ENCODE measurements around the gene SLC22A23. TPM values are rescaled to one million over a fixed set of nuclear protein-coding genes. Genes with fewer than 3 reads are reported as not detected.
A peak's percentile ranks its signal among the peaks of the same experiment; 100 is the strongest.

The SLC22A23 gene
- total RNA-seq, 1 experiment from 2014 or later = 8.2 TPM

DNA sequence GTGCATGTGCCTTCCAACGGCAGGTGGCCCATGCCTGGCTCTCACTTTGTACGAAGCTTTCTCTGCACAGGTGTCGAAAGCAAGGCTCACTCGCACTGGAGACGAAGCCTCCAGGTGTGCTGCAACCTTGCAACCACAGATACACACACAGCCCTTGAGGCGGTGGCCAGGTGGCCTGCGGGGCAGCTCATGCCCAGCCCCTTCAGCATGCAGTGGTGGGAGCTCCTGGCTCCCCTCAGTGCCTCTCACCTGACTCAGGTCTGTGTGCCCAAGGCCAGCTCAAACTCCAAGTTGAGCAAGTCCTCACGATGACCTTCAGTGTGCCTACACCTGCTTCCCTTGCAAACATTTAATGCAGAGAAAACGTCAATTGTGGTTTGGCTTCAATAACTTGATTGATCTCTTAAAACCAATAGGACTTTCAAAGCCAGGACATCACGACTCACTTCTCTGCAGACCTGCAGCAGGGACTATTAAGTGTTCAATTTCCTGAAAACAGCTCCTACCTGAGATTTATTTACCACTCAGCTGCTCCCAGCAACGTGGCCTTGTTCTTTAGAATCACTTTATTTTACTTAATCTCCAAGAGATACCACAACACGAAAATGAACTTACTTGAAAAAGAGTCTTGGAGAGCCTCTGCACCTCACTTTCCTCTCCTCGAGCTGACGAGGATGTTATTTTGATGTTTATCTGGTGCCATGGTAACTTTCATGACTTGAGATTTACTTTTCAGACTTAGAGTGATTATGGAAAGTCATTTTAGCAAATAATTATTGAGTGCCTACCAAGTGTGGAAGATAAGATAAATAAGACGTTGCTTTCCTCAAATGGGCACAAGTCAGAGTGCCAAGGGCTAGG, 86.3 kb downstream of the SLC22A23 start:
- no peak for DNase-seq (ENCODE audit: low spot score)

DNA sequence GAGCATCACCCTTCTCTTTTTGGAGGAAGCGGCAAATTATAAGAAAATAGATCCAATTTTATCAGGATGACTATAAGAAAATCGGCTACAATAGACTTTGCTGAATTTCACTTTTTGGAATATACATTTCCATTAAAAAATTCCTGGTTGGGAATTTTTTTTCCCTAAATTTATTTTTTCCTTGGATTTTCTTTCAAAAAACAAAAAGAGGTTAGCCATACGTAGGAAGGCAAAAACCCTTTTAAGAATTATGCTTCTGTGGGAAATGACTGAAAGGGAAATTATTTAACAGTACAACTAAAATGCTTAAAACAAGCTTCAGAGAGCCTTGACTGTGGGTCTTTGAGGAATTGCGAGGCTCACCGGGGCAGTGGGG, 86.9 kb downstream of the SLC22A23 start:
- no peak for DNase-seq (ENCODE audit: low spot score)

DNA sequence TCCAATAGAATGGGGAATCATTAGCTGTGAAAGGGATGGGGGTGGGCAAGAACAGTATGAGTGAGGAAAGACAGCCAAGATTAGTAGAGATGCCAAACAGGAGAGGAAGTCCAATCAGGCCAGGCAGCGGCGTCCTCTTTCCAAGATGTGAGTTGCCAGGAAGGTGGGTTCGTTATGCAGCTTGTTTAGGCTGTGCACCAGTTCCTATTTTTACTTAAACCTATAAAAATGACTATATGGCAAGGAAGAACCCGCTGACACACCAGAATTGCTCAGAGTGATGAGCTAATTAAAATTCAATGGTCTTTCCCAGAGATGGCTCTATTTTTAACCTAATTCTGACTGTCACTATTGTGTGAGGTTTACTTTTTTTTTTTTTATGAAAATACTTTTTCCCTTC, 88.2 kb downstream of the SLC22A23 start:
- no peak for DNase-seq (ENCODE audit: low spot score)

DNA sequence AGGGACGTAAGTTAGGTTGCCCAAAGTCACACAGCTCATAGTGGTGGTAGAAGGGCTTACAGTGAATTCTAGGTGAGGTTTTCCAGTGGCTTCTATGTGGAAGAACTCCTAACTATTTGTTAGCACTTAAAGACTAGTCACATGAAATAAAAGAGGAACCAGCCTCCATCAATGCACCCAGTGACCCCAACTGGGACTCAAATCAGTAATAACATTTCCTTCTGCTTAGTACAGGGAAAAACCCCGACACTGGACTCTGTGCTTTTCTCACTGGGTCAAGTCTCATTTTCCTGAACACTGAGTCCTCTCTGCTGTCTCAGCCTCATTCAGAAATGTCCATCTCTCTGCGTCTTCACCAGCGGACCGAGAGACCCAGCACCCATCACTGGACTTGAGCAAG, 89.2 kb downstream of the SLC22A23 start:
- no peak for DNase-seq (ENCODE audit: low spot score)

DNA sequence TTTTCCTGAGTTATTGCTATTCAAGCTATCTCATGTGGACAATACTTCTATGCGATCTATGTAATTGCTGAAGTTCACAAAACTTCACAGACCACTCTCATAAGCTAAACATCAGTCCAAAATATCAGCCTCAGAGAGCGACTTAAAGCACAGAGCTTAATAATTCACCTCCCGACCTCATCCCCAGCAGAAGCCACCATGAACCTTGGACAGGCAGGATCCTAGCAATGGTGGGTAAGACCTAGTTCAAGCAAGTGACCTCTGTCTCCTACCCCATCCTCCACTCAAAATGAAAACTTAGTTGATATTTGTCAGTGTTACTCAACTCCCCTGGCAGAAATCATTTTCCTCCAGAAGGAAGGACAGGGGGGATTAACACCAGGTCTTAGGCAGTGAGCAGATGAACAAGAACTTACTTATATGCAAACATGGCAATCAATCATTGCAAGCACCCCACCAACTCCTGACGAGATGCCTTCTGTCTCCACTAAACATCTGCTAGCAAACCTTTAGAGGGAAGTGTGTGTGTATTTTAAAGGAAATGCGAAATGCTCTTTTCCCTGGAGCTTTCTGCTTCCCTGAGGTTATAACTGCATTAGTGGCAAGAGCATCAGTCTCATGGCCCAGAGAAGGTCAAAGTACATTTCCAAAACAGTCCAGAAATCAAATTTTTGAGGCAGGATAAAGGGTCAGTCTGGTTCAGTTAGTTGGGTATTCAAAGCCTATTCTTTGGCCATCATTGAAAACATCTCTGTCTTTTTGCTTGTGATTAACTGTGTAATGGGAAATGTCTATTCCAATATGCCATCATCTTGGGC, 90.0 kb downstream of the SLC22A23 start:
- DNase-seq (ENCODE audit: low spot score) = no peak

DNA sequence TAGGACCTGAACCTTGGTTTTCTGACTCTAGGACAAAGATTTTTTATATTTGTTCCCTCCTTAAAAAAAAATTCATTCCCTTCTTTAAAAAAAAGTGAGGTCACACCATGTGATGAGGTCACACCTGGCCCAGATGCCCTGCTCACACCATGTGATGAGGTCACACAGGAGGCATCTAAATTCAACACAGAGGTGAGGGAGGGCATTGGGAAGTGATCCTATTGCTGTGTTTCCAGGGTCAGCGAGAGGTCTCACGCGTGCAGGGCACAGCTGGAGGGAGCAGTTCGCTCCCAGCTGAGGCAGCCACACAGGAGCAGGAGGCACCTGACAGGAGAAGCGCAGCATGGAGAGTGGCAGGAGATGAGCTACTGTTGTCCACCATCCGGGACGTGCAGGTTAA, 92.5 kb downstream of the SLC22A23 start:
- DNase-seq (ENCODE audit: low spot score) = no peak

DNA sequence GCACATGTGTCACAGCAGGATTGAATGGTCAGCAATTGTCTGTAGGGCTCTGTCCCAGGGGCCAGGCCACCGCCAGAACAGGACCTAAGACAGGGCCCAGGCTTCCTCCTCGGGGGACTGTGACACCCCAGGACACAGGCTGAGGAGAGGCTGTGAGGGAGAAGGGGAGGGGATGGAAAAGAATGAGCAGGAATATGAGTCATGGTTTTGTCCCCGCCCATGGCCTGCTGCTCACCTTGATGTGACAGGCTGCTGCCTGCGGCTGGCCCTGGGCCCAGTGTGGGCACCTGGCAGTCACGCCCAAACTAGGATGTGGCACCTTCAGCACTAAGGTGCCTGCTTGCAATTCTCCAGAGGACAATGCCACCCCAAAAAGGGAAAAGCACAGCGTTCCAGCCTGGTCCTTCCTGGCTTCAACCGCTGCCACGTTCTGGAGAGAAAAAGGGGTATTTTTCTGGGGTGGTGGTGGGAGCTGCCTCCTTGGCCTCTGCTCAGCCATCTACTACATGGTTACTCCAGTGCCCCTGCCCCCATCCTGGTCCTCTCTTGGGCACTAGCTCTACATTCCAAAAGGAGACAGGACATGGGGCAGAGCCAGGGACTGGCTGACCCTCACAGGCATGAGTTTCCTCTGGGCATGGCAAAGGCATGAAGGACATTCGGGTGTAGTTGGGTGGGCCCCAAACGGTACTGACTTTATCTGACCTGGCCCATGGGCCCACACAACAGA, 93.4 kb downstream of the SLC22A23 start:
- peak; percentile 51 for DNase-seq (ENCODE audit: low spot score)

DNA sequence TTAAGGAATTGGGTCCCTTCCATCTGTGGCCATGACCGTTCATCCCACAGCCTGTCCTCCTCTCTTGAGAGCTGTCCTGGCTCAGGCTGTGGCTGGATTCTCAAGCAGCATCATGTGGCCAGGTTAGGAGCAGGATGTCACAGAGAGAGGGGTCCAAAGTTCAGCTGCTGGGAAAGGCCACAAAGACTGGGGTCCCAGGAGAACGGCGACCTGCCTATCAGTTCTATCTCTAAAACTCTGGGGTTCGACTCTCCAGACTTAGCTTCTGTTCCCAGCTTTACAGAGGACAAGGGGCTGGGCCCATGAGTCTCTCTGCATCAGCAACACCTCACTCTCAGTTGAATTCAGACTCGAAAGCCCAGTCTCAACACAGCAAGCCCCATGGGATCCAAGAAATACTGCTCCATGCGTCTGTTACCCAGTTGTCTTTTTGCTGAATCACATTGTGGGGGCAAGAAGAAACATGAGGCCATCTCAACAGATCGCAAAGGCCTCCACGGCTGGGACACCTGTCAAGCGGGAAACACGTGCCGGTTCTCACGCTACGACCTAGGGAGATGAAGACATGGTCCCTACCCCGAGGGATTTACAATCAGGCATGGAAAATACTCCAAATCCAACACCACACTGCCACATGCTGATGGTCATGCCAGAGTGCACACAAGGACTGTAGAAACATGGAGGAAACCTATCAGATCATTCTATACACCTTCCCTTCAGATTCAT, 95.4 kb downstream of the SLC22A23 start:
- no peak for DNase-seq (ENCODE audit: low spot score)

DNA sequence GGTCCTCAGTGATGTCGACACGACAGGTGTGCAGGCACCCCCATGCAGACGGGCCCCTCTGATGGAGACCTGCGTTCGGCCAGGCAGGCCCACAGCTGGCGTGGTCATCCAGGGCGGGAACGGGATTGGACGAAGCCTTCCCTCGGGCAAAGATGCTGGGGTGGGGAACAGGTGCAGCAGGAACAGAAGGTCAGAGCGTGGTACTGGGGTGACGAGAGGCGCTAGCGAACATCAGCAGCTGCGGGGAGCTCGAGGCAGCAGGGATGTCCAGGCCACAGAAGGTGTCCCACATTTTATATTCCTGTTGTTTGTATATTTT, 96.2 kb downstream of the SLC22A23 start:
- no peak for DNase-seq (ENCODE audit: low spot score)

DNA sequence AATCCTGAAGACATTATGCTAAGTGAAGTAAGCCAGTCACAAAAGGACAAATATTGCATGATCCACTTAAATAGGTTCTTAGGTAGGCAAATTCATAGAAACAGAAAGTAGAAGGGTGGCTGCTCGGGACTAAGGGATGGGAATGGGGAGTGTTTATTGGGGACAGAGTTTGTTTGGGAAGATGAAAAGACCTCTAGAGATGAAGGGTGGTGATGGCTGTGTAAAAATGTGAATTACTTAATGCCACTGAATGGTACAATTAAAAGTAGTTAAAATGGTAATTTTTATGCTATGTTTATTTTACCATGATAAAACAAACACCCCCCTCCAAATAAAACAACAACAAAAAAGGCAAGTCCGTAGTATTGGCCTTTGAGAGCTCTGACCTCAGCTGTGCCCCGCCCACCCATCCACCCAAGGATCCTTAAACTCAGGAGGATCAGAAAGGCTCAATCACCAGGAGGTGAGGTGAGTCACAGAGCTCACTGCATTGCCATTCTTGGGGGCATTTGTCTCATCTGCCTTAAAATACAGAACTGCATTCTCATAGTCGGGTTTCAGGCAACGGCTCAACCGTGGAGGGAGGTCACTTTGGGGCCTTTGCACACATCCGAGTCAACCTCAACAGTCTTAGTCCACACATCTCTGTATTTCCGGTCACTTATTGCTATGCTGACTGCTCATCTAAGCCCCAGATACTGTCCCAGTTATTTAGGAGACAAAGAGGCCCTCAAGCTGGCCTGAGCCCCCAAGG, 96.7 kb downstream of the SLC22A23 start:
- DNase-seq (ENCODE audit: low spot score) = no peak

DNA sequence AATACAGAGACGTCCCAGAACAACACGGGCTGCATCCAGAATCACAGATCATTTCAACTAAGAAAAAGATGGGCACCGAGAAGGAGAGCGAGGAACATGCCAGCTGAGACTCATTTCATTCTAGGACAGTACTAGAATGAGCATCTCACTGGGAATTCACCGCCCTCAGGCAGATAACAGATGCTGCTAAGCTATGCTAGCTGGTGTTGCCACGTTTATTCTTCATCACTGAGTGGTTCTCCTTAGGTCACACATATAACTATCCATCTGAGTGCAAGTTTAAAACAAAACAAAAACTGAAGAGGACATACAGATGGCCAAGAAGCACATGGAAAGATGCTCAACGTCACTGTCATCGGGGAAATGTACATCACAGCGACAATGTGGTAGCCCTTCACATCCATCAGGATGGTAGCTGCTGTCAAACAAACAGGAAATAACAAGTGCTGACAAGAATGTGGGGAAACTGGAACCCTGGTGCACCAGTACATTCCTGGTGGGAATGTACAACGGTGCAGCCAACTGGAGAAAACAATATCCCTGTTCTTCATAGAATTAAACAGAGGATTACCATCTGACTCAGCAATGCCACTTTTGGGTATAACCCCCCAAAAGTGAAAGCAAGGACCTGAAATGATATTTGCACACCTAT, 97.6 kb downstream of the SLC22A23 start:
- DNase-seq (ENCODE audit: low spot score) = no peak

DNA sequence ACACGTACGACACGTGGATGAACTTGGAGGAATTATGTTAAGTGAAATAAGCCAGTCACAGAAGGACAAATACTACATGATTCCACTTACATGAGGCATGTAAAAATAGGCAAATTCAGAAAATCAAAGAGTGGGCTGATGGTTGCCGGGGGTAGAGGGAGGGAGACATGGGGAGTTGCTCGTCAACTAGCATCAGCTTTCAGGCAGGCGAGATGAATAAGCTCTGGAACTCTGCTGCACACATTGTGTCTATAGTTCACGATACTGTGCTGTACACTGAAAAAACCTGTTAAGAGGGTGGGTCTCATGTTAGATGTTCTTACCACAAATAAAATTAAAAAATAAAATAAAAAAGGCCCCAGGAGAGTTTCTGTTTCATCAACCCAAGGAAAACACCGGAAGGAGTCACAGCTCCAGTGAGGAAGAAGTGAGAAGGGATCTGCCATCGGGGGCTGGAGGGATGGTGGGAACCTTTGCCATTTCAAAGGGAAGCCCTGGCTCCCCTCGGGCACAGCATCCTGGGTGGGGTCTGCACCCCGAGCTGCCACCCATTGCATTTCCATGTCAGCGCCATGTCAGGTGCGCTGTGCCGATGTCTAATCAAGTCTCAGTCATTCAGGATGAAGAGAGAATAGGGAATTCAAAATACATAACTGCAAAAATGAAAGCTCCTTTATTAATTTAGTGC, 98.3 kb downstream of the SLC22A23 start:
- no peak for DNase-seq (ENCODE audit: low spot score)

DNA sequence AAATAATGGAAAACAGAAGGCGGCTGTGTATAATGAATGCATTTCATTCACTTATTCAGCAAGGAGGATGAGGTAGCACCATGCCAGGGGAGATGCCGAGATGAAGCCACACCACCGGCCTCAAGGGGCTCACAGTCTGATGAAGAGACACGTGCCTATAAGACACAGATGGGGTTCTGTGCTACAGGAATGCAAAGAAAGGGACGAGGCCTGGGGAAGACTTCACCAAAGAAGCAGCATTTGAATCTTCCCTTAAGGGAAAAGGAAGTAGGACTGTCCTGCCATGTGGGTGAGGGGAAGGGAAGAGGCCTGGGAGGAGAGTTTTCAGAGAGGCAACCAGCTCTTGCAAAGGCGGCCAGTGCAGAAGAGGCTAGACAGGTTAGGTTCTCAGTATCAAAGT, 99.2 kb downstream of the SLC22A23 start:
- no peak for DNase-seq (ENCODE audit: low spot score)

DNA sequence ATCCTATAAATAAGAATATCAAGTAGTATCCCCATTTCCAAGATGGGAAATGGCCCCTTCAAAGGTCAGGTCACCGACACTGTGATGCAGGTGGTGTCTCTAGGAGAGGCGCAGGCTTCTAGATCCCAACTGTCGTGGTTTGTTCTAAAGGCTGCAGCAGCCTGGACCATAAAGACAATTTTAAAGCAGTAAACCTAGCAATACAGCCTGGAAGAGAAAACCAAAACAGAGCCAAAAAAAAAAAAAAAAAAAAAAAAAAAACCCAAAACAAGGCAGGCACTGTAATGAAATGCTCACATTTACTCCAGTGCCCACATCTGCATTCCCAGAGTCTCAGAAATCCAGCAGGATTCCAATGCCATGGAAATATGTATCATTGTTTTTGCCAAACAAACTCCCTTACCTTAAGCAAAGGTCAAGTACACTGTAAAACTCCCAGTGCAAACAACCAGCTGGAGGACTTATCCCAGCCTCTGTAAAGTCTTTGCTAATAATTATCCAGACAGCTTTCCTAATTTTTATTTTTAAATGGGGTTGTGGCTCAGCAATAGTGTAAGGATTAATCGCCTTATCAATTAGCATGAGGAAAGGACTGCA, 99.9 kb downstream of the SLC22A23 start:
- DNase-seq (ENCODE audit: low spot score) = no peak

DNA sequence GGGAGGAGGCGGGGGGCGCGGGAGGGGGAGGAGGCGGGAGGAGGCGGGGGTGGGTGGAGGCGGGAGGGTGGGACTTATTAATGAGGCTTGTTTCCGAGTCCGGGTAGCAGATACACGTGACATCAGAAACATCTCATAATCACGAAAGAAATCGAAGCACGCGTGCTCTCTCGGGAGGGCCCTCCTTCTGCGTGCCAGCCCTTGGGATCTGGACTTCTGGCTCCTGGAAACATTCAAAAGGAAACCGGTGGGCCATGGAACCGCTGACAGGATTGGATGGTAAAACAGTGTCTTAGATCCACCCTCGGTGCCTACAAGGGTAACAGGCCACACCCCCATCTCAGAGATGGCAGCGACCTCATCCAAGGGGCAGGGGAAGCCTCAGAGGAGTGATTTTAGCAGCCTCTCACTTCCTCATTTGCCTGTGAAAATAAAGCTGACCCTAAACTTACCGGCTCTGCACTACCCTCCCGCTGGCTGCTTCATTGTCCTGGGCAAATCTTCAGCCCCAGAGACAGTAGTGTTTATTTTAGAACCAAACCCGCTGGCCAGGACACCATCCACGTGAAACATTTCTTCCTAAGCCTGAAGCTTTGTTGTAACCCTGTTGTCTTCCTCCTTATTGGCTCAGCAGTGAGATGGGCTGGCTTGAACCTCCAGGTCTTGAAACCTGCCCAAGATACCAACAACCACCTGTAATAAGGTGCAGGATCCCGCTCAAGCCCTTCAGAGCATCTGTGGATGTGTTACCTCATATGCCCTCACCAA, 100.6 kb downstream of the SLC22A23 start:
- peak; percentile 79 for DNase-seq (ENCODE audit: low spot score)

DNA sequence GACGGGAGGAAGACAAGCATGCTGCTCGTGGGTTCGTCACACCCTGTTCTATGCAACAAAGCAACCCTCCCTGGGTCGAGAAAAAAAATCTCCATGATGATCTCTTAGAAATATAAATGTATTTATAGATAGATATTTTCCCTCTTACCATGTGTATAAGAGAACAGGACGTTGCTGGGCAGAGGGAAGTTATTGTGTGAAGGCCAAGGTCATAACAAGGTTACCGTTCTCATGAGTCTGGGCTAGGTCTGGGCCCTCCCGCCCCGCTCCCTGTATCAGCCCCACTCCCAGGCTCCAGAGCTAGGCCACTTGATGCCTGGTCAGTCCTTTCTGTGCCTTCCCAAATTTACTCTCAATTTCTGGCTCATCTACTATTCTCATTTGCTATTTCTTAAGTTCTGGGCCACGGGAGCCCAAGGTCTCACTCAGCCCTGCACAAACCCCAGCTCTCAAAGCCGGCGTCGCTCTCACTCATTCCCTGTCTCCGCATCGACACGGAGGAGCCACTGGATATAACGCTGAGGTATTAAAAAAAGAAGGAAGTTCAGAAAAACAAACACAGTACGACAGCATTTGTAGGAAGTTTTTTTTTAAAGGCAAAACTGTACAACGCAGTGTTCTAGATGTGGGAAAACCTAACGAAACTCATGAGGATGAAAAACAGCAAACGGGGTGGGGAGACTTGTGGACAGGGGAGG, 101.3 kb downstream of the SLC22A23 start:
- DNase-seq (ENCODE audit: low spot score) = no peak

DNA sequence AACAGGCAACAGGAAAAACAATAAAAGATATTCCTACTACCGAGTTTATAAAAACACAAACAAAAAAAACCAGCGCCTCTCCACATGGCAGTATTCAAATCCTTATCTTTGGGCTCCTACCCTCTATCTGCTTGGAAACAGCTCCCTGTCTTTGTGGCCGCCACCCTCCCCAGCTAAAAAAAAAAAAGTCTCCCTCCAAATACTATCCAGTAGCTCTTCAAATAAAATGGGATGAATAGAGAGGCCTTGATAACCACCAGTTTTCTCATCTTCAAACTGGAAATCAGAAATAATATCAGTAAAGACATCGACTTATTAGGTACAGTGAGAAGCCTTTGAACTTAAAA, 101.9 kb downstream of the SLC22A23 start:
- no peak for DNase-seq (ENCODE audit: low spot score)

DNA sequence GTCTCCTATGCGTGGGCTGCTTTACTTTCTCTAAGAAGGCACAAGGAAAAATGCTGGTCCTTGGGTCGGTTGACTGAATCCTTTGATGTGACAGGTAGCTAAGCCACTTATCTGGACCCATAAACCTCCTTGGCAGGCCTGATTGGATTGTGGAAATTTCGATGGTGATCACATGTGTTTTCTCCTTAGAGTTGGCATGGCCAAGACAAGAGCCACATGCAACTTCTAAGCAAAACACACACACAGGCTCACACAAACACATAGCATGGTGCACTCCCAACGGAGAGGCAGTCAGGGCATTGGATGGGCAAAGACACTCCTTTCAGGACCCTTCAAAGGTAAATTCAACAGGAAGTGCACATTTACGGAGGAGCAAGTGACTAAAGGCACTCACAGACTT, 102.9 kb downstream of the SLC22A23 start:
- no peak for DNase-seq (ENCODE audit: low spot score)

Data from A172 (cell line).